ENCODE data around the gene LCE1D. TPM values are rescaled to one million over a fixed set of nuclear protein-coding genes. Genes with fewer than 3 reads are reported as not detected.

LCE1D gene, protein sequence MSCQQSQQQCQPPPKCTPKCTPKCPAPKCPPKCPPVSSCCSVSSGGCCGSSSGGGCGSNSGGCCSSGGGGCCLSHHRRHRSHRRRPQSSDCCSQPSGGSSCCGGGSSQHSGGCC
- polyA plus RNA-seq (ENCODE audit: insufficient read length), result not detected
- long read RNA-seq, donor 1, result 0 reads
- long read RNA-seq, donor 2, result 0 reads
- long read RNA-seq, donor 3, result 0 reads
- long read RNA-seq, donor 4, result 0 reads
- long read RNA-seq, donor 5, result 0 reads
- long read RNA-seq, donor 6, result 0 reads
- long read RNA-seq, donor 7, result 0 reads
- long read RNA-seq, donor 8, result 0 reads

DNA sequence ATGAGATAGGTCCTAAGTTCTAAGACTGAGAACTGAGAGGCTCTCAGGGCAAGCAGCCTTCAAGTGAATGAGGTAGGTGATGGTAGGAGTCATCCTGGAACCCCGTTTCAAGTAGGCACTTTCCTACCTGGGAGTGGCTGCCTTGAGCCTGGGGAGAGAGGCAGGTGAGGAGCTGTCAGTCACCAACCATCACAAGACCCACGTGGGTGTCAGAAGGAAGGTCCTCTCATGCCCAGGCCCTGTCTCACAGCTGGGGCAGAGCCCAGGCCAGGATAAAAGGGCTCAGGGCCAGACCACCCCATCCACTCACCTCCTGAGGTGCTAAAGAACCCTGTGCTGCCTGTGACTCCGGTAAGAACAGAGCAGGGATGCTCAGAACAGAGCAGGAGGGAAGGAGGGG, at the start of gene LCE1D:
LCE1D (plus strand) TSS at position 301 of the 400 bp plus-strand sequence. CDS start 1,074 bp downstream, outside the sequence.
- no peak for DNase-seq

DNA sequence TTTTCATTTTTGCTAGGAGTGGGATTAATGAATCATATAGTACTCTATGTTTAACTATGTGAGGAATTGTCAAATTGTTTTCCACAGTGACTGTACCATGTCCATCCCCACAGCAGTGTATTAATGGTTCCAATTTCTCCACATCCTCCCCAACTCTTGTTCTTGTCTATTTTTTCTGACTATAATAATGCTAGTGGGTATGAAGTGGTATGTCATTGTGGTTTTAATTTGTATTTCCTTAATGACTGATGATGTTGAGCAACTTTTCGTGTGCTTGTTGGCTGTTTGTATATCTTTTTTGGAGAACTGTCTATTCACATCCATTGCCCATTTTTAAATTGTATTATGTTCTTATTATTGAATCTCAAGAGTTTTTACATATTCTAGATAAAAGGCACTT, 48.7 kb upstream of the LCE1D start:
- no peak for DNase-seq

DNA sequence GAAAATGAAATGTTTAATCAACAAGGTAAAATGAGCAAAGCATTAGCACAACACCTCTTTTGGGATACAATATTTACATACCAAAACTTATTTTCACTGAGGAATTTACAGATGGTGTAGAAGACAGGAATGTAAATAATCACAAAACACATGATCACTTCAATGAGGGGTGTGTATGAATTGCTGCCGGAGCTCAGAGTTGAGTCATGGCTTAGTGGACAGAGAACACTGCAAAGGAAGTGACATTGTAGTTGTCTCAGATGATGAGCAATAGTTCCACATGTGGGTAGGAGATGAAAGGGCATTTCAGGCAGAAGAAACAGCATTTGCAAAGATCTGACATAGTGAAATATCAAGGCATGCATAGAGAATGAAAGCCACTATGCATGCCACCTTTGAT, 44.3 kb upstream of the LCE1D start:
- no peak for DNase-seq

DNA sequence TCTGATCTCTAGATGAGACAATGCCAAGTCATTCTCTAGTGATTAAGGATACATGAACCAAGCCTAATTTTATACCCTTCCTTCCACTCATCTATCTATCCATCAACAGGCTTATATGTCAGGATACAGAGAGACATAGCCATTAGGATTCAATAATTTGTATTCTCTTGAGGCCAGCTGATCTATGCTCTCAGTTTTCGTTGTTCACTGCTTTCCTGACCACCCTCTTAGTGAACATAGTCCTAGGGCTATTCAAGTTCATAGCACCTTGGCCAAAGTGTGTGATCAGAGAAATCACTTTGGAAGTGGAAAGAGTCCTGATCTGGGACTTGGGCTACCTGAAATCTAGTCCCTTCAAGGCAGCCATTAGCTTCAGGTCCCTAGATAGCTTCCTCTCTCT, 42.9 kb upstream of the LCE1D start:
- no peak for DNase-seq

DNA sequence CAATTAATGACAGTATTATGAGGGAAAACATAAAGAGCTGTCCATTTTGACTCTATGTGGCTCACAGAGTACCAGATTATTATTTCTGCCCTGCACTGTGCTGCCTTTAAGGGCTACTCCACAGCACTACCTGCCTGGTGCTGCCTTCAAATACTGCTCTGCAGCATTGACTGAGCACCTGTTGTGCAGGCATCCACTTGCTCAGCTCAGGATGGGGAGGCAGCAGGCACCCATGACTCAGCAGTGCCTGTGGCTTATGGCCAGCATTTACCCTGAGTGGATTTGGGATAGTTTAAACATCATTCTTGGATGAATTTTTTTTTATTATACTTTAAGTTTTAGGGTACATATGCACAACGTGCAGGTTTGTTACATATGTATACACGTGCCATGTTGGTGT, 39.6 kb upstream of the LCE1D start:
- DNase-seq, result no peak

DNA sequence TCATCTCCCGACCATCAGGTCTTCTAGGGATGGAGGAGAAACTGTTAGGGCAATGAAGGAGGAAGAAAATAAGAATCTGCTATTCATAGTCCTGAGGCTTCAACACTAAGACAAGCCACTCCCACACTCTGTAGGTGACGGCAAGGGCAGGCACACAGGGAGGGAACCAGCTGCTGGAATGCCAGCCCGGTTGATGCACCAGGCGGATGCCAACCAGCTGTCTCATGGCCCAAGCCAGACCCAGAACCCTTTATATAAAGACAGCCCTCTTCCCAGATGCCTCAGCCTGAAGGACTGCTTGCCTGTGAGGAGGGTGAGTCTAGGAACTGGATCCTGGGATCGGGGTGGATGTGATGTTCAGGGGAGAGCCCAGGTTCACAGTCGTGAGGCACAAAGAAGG, 38.8 kb upstream of the LCE1D start, which contains the start of gene KPRP:
KPRP (plus strand) TSS at position 279 of the 400 bp plus-strand sequence. CDS start 1,564 bp downstream, outside the sequence.
- DNase-seq, result no peak

DNA sequence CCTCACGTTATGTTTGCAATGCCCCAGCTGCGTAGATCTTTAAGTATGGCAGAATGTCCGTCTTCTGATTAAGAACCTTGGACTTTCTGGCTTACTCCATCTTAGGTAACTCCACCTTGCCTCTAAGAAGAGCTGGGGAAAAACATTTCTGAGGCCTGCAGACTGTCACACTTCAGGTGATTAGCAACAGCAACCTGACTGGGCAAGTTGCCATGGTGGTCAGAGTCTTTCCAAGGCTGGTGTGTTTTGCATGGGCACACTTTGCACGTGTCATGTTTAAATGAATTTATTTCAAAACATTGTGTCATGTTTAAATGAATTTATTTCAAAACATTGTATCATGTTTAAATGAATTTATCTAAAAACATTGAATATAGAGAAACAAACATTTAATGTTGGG, 37.9 kb upstream of the LCE1D start:
- DNase-seq, result no peak

DNA sequence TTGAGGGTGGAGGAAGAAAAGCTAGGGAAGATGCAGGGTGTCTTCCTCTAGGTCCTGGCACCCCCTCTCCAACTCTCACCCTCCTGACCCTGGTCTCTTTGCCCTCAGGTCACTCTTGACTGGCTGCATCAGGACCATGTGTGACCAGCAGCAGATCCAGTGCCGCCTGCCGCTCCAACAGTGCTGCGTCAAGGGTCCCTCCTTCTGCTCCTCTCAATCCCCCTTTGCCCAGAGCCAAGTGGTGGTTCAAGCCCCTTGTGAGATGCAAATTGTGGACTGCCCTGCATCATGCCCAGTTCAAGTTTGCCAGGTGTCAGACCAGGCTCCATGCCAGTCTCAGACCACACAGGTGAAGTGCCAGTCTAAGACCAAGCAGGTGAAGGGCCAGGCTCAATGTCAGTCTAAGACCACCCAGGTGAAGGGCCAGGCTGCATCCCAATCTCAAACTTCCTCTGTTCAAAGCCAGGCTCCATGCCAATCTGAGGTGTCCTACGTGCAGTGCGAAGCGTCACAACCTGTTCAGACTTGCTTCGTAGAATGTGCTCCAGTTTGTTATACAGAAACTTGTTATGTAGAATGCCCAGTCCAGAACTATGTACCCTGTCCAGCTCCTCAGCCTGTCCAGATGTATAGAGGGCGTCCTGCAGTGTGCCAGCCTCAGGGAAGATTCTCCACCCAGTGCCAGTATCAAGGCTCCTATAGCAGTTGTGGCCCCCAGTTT, 36.9 kb upstream of the LCE1D start:
- no peak for DNase-seq

DNA sequence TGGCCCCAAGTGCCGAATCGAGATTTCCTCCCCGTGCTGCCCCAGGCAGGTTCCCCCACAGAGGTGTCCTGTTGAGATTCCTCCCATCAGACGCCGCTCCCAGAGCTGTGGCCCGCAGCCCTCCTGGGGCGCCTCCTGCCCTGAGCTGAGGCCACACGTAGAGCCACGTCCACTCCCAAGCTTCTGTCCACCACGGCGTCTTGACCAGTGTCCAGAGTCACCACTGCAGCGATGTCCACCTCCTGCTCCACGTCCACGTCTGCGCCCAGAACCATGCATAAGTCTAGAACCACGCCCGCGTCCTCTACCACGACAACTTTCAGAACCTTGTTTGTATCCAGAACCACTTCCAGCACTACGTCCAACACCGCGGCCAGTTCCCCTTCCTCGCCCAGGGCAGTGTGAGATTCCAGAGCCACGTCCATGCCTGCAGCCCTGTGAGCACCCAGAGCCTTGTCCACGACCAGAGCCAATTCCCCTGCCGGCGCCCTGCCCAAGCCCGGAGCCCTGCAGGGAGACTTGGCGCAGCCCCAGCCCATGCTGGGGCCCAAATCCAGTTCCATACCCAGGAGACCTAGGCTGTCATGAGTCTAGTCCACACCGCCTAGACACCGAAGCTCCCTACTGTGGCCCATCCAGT, 35.9 kb upstream of the LCE1D start:
- DNase-seq, result no peak

DNA sequence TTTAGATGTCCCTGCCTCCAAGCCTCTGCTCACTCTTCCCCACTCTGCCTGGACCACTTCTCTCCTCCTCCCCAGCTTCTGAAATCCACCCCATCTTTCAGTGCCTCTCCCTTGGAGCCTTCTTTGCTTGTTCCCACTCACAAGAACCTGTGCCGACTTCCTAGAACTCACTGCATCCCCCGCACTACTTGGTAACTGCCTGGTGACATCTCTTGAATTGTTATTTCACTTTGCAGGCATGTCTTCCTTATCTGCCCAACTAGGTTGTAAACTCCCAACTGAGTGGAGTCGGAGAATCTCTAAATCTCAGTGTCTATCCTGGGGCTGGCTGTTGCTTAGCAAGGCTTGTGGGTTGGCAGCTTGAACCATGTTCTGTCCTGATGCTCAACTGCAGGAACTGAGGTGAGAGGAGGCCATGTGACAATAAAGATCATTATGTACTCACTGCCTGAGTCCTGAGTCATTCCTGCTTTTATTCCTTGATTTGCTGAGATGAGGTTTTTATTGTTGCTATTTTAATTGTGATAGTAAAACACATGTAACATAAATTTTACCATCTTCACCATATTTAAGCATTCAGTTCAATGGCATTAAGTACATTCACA, 34.8 kb upstream of the LCE1D start:
- no peak for DNase-seq

DNA sequence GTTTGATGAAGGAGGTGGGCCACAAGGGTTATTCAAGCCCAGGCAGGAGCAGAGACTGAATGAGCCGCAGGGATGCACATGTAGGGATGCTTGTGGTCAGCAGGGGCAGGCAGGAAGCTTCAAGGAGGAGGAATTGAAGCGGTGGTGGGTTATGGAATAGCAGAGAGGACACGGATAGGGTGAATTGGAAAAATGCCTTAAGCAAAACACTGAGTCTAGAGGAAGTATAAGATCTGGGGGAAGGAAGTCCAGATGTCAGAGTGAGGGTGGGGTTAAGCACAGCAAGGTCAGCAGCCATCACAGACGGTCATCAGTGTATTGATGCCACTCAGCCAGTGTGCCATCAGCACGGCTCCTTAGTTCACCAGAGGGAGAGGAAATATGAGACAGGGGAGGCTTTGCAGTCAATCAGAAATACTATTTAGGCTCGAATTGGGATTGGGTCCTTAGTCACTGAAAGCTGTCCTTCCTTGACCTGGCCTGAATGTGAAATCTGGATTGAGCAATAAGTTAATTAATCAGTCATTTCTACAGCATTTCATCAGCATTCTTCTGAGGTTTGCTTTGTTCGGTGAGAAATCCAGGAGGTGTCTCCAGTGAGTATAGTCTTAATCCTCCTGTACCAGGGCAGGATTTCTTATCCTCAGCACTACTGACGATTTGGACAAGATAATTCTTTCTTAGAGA, 27.5 kb upstream of the LCE1D start:
- DNase-seq, result no peak

DNA sequence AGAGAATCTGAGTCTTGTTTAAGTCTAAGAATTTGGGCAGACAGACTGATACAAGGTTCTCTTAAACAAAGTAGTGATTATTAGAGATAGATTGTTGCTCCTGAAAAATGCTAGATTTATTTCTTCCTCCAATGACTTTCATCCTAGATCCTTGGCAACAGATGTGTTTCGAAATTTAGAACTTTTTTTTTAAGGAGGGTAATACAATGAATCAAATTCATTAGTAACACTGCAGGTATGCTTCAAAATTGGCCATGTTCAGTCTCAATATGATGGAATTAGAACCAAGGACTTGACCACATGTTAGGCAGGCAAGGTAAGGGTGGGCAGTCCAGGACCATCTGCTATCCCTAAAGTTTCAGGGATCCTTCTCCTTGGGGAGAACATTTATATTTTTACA, 26.1 kb upstream of the LCE1D start:
- DNase-seq, result no peak

DNA sequence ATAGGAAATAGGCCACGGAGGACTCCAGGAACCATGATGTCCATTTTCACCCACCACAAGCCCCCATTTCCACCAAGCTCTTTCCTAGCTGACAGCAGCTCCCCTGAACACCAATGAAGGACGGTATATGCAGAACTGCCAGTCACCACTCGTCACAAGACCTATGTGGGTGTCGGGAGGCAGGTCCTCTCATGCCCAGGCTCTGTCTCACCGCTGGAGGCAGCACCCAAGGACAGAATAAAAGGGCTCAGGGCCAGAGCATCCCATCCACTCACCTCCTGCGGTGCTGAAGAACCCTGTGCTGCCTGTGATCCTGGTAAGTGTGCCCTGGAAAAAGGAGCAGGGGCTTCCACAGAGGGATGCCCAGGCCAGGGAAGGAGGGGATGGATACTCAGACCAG, 21.6 kb upstream of the LCE1D start, which contains the start of gene LCE1F:
LCE1F (plus strand) TSS at position 266 of the 400 bp plus-strand sequence. CDS start 1,232 bp downstream, outside the sequence.
- no peak for DNase-seq

DNA sequence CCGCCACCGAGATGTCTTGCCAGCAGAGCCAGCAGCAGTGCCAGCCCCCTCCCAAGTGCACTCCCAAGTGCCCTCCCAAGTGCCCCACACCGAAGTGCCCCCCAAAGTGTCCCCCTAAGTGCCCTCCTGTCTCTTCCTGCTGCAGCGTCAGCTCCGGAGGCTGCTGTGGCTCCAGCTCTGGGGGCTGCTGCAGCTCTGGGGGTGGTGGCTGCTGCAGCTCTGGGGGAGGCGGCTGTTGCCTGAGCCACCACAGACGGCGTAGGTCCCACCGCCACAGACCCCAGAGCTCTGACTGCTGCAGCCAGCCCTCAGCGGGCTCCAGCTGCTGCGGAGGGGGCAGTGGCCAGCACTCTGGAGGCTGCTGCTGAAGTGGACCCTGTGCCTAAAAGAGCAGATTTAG, 20.2 kb upstream of the LCE1D start:
- no peak for DNase-seq

DNA sequence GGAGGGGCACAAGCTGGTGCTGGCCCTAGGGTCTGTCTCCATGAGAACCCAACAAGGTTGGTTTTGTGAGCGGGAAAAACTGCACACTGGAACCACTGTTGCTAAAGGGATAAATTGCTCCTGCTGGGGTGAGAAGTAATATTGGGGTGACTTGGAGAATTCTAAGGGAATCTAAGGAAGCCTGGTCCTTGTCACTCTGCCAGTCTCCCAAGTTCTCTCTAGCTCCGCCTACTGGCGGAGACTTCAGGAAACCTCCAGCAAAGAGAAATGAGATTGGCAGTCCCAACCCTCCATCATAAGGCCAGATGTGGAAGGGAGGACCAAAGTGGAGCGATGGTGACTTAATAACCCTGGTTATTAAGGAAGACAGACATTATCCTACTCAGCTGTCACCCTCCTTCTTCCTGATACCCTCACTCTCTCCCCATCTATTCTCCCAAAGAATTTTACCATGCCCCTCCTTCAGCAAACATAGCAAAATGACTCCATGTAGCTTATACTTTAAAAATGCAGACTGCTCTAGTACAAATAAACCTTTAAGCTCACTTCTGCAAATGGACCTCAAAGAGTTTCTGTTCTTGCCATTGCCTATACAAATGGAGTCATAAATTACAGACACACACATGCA, 18.9 kb upstream of the LCE1D start:
- DNase-seq, result no peak

DNA sequence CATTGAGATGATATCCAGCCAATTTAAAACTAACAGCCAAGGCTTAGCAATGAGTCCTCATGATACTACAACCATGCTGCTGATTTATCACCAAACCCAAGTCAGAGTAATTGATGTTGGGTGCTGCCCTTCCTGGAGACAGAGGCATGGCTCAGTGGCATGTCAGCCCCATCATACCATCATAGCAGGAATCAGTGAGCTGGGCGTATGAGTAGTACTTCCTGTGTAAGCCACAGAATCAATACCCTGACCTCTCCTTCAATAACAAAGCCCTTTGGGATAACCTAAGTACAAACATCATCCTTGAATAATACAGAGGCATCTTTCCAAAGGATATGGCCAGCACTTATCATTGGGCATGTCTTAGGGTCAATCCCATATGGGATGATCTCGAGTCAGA, 13.4 kb upstream of the LCE1D start:
- no peak for DNase-seq

DNA sequence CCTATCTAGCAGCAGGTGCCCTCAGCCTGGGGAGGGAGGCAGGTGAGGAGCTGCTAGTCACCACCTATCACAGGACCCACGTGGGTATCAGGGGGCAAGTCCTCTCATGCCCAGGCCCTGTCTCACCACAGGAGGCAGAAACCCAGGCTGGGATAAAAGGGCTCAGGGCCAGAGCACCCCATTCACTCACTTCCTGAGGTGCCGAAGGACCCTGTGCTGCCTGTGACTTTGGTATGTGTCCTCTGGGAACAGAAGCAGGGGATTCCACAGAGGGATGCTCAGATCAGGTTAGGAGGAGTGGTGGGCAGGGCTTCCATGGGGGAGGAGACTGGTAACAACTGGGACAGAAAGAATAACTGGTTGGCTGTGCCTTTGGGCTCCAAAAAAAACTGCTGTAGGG, 10.4 kb upstream of the LCE1D start, which contains the start of gene LCE1E:
LCE1E (plus strand) TSS at position 181 of the 400 bp plus-strand sequence. CDS start 1,043 bp downstream, outside the sequence.
- DNase-seq, result no peak

DNA sequence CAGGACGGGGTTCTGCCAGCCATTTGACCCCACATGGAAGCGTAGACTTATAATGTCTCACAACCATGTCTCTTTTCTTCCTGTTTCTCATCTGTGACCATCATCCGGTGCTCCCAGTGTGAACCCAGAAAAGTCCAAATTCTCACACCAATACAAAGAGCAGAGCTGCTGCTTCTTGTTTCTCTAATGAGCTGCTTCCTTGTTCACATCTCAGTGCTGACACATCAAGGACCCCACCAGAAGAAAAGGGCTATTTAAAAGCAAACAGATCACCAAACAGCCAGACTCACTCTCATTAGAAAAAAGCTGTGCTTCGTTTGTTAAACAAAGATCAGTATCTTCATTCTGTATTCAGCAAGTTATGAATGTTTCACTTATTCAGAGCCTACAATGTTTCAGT, 835 bp upstream of the LCE1D start:
- no peak for DNase-seq

DNA sequence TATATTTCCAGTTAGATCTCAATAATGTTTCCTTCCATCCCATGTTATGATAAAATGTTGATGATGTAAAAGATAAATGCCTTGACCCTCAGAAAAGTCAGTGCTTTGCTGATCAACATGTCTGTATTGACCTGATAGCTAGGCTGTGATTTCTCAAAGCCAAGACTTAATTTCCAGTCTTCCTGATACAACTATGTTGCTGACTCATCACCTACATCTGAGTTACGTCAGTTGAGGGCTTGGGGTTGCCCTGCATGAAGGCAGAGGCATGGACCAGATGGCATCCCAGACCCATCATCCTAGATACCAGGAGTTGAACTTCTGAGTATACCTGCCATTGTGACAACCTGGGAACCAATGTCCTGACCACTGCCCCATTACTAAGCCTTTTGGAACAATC, 4.8 kb downstream of the LCE1D start:
- no peak for DNase-seq

DNA sequence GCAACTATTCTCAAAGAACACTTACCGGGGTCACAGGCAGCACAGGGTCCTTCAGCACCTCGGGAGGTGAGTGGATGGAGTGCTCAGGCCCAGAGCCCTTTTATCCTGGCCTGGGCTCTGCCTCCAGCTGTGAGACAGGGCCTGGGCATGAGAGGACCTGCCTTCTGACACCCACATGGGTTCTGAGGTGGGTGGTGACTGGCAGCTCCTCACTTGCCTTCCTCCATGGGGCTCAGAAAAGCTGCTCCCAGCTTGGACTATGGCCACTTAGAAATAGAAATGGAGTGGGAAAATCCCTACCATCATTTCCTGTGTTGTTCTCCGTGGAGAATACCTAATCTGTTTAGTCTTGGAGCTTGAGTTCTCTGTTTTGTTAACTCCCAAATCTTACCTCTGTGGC, 10.1 kb downstream of the LCE1D start, which contains the start of gene LCE1C:
LCE1C (minus strand) TSS at position 76 of the 400 bp plus-strand sequence. CDS start 1,173 bp downstream, outside the sequence.
- no peak for DNase-seq

DNA sequence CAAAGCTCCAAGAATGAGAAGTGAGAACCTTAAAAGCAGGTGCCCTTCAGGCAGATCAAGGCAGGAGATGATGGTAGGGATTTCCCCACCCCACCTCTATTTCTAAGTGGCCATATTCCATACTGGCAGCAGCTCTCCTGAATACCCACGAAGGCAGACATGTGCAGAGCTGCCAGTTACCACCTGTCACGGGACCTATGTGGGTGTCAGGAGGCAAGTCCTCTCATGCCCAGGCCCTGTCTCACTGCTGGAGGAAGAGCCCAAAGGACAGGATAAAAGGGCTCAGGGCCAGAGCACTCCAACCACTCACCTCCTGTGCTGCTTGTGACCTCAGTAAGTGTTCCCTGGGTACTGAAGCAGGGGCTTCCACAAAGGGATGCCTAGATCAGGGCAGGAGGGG, 14.5 kb downstream of the LCE1D start:
- DNase-seq, result no peak

Data from left kidney (tissue), 8 donors.